CD4-positive, alpha-beta T cell treated with Interleukin-12 subunit alpha and Interleukin-12 subunit beta, for 1 hour (primary cell): ENCODE measurements around the gene MSGN1.
"Not testable (repeated sequence)": the region's sequence is repeated elsewhere in the genome, so short reads cannot be mapped to it uniquely, and the experiment has no call there.

ENCODE experiments used
- DNase-seq: peaks from one replicate; pipeline ENCODE4 v3.0.0-alpha.2; 2020

The MSGN1 gene

DNA sequence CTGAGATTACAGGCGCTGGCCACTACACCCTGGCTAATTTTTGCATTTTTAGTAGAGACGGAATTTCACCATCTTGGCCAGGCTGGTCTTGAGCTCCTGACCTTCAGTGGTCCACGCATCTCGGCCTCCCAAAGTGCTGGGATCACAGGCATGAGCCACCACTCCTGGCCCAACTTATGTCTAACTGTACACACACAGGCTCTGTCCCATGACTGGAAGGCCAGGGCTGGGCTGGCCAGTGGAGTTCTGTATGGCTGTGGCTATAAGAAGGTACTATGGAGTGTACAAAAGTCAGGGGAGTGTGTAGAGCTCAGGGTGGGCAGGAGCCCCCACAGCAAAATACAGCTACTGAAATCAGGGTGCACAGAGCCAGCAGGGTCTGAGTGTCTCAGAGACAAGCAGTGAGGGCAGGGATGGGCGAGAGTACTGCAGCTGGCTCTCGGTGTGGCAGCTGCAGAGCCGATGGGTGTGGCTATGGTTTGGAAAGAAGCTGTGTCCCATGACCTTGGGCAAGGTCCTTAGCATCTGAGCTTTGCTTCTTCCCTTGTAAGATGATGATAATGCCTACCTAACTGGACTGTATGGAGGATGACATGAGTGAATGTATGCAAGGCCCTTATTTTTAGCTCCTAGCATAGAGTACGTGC, 10.4 kb upstream of the MSGN1 start:
- DNase-seq = no peak

DNA sequence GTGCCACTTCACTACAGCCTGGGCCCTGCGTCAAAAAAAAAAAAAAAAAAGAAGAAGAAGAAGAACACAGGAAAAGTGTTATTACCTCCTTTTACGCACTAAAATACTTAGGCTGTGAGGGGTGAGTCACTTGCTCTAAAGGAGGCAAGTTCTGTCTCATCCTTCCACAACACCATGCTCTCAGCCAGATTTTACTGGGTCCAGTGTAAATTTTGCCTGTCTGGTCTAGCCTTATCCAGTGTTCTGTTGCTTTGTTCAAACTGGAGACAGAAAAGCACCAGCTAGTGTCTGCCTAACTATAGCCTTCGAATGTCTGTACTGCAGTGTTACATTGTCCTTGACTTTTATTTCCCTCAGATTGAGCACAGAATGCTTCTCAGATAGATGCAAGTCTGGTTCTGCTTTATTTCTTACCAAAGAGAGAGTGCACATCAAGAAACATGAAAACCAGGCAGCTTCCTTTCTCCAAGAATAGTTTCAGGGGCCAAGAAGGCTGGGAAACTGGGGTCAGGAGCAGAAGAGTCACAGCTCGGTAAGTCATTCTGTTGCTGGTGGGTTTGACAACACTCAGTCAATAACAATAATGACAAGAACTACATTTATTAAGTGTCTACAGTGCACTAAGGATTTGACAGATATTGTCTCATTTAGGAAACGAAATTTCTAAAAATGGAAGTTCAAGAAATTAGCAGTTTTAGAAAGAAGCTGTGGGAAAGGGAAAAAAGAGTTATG, 3.1 kb upstream of the MSGN1 start:
- no peak for DNase-seq

DNA sequence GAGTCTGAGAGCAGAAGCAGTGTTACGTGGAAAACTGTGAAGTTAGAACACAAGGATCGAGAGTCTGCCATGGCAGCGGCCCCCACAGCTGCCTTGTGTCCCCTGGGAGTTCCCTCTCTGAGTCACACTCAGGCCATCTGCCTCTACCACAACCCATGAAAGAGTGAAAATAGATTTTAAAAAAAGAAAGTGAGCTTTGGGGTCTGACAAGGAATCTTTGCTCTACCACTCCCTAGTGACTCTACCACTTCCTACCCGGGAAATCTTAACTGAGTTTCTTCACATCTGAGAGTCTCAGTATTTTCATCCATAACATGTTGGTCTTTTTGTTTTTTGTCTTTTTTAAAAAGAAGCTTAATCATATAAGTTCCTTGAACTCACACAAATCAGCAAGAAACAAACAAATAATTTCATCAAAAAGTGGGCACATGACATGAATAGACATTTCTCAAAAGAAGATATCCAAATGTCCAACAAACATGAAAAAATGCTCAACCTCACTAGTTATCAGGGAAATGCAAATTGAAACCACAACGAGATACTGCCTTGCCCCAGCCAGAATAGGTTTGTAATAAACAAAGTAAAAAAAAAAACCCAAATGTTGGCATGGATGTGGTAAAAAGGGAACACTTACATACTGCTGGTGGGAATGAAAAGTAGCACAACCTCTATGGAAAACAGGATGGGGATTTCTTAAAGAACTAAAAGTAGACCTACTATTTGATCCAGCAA, 2.4 kb upstream of the MSGN1 start:
- no peak for DNase-seq

DNA sequence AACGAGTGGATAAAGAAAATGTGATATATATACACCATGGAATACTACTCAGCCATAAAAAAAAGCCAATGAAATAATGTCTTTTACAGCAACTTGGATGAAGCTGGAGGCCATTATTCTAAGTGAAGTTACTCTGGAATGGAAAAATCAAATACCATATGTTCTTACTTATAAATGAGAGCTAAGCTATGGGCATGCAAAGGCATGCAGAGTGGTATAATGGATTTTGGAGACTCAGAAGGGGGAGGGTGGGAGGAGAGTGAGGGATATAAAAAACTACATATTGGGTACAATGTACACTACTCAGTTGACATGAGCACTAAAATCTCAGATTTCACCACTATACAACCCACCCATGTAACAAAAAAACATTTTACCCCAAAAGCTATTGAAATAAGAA, 1.7 kb upstream of the MSGN1 start:
- DNase-seq = no peak

DNA sequence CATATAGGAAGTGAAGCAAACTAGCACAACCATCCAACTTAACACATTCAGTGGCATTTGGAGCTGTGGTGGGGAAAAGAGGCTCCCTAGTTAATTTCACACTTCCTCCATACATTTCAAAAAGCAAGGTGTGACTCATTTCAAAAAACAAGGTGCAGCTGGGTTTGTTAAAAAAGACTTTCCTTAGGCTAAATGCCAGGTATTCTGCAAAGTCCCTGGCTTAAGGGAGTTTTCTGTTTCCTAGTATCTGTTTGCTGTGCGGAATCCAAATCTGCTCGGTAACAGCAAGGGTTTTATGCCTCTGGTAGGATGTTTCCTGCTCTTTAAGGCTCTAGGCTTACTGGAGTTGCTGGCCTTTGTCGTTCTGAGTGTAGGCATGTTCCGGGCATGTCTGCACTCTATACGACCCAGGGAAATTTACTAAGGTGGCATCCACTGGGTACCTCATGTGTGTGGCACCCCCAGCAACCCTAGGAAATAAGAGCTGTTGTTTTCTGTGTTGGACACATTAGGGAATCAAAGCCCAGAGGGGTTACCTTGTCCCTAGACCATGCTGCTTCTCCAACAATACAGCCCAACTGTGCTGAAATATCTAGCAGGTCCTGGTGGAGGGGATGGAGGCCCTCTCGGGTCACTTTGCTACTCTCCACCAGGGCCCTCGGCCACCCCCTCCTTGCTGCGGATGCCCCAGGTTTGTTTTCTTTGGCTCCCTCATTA, 634 bp upstream of the MSGN1 start:
- no peak for DNase-seq

GRCh38 chr2:17818235-17818815, 2.1 kb downstream of the MSGN1 start:
- no peak for DNase-seq

GRCh38 chr2:17821080-17821479, 4.8 kb downstream of the MSGN1 start:
- DNase-seq = no peak

DNA sequence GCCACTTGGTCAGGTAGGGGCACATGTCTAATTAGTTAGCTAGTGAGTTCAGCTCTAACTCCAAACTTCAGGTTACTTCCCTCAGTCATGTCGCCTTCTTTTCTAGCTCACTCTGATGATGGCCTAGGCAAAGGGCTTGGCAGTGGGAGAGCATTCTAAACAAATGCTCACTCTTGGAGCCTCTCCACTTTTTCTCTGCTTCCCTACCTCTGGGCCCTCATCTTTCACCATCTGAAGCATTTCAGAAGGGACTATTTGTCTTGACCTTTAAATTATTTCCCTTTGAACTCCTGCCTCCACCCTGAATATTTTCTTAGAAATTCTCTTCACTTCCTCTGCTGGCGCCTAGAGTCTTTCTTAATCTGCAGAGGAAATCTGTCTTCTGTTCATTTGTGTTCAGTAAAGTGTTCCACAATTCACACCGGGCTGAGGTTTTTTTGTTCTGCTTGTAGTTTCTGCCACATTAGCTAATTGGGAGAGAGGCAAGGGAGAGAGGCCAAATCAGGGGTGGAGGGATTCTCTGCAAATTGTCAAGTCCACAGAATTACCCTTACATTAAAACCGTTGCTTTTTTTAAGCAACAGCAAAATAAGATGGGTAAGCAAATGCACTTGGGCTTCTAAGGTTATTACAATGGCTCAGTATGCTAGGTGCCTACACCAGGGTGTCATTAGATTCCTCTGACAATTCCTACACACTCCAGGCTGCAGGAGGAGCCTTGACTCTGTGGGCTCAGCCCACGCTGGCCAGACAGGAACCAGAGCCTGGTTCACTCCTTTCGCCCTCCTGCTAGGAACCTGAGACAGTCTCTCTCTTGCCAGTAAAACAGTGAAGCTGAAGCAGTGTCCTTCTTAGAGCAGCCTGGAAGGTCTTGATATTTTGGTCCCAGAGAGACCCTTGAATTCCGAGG, 5.5 kb downstream of the MSGN1 start:
- DNase-seq = no peak

DNA sequence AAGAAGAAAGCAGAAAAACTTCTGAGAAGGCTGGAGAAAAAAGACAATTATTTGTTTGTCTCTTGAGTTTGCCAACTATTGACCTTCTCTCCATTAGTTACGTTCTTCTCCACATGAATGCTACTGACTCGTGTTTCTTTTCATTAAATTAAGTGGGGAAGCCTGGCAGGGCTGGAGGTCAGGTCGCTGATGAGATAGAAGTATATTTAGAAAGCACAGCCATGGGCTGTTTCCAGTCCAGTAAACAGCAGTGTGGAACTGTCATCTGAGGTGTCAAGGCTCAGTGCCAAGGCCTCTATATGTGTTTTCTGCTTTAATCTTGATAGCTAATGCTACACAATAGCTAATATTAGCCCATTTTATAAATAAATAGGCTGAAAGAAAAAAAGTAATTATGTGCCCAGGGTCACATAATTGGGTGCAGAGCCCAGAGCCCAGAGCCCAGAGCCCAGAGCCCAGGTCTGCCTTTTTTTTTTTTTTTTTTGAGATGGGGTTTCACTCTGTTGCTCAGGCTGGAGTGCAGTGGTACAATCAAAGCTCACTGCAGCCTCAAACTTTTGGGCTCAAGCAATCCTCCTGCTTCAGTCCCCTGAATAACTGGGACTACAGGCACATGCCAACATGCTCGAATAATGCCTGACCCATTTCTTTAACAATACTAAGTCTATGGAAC, 6.3 kb downstream of the MSGN1 start:
- no peak for DNase-seq

GRCh38 chr2:17823646-17824045, 7.4 kb downstream of the MSGN1 start:
- DNase-seq = not testable (repeated sequence)

GRCh38 chr2:17827316-17827715, 11.1 kb downstream of the MSGN1 start:
- no peak for DNase-seq

GRCh38 chr2:17827785-17828184, 11.5 kb downstream of the MSGN1 start:
- DNase-seq = no peak

DNA sequence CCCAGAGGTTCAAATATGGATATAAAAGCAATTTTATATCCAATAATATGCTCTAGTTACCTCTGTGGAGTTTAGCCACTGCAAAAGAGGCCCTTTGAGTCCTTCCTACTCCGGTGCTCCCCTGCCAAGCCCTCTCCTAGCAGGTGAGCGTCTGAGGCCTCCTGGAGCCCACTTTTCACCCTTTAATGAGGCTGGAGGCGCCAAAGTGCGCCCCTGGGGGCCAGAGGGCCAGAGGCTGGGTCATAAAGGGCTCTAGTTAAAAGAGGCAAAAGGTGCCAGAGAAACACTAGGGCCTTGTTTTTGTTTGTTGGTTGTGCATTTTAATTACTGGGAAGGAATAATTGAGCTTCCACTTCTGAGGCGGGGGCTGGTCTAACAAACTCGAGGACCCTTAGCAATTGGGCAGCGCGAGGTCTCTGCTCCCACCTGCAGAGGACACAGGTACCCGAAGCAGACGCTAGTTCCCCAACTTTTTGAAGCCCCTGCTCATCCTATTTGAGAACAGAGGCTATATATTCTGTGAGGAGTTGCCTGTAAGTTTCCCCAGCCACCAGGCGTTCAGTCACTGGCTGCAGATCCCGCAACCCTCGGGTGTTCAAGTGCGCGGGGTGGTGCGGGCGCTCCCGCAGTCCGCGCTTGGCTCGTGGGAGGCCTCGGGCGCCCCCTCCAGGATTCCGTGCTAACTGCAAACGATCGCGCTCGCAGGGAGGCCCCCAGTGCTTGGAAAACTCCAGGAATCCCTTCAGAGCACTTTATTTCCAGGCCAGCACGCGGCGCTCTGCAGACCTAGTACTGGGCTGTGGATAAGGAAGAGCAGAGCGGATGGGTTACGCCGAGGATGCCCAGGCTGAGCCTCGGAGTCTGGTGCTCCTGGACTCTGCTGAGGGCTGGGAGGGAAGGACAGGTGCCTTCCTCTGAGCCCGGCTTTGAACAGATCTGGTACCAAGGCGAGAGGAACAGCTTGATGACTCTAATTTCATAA, 14.1 kb downstream of the MSGN1 start:
- peak; percentile 20 for DNase-seq

- DNase-seq = no peak
Measured at GRCh38 chr2:17835516-17835915, 19.3 kb downstream of the MSGN1 start.

DNA sequence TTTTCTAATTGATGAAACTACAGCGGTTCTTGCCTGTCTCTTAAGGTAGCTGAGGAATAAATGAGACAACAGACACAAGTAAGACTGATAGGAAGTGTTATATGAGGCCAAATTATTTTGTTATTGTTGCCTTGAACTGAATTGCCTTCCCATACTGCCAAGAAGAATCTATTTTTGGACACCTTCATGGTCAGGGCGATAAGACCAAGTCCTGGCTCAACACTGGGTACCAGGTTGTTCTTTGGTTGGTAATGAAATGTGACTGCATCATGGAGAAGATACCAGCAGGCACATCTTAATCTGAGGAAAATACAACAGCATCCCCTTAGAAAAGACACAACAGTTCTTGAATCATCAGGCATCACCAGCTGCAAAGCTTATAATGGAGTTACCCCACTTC, 23.7 kb downstream of the MSGN1 start:
- DNase-seq = no peak

DNA sequence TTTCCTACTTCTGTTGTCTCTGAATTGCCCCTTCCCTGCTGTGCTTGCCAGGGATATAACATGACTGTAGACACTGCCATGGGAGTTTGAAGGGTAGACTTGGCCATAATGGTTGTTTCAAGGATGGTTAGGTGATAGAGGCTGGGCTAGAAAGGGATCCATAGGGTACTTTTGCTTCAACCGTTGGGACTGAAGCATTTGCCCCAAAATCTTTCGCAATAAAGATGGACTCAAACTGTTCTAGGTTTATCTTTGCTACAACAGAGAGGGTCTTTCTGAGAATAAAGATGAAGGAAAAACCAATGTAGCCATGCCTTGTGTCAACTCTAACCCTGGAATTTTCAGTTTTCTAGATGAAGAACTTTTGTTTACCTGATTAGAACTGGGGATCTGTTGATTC, 27.2 kb downstream of the MSGN1 start:
- DNase-seq = no peak

DNA sequence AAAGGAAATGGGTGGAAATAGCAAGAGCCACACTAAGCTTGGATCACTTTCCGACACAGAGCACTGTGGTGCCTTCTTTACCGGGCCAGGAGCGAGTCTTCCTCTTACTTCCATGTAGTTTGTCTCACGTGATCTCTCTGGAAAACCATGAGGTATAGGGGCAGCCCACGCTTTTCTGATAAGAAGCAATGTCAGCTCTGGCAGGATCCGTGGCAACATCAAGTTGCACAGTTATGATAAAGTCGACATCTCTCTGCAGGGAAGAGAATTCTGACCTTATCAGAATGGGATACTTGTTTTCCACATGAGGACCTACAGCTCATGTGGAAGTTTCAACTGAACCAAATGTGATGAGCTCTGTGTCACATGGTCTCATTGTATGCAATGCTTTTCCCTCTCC, 29.5 kb downstream of the MSGN1 start:
- no peak for DNase-seq

DNA sequence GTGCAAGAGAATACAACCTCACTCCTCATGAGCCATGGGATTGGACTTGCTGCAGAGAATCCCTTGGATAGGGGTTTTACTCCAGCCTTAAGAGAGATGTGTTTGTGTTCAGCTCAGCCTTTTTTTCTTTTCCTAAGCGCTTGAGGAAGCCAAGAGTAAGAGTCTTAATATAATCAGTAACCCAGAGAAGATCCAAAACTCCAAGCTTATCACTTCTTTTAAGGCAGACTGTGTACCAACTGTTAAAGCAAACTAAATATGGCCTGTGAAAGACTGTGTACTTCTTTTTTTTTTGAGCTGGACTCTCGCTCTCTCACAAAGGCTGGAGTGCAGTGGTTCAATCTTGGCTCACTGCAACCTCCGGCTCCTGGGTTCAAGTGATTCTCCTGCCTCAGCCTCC, 30.4 kb downstream of the MSGN1 start:
- DNase-seq = no peak

DNA sequence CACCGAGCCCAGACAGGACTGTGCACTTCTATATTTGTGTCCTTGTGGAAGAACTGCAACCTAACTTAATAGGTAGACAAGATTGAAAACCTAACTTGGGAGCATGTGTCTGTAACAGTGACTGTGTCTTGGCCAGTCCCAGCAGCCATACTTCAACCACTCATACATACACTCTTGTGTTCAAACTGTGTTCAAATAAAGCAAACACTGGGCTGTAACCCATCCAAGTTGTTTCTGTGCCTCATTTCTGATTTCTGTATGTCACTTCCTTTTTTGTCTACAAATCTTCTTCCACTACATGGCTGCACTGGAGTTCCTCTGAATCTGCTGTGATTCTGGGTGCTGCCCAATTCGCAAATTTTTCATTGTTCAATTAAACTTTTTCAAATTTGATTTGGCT, 31.0 kb downstream of the MSGN1 start:
- no peak for DNase-seq

DNA sequence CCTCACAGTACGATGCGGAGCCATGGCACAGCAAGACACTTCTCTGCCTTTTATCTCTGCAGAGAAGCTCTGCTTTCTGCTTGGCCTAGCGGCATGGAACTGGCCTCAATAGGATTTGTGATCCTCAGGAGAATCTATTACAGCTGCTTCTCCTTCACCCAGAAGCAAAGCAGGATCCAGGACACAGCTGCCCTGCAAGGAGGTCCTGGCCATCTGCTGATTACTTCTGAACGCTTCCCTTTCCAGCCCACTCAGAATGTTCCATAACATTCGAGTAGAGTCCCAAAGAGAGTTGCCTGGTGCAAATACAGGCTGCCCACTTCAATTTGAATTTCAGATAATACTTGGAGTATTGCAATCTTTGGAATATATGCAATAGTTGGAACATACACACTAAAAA, 33.0 kb downstream of the MSGN1 start:
- DNase-seq = no peak
